Memory B cell (primary cell): ENCODE data around the gene GRM1.
"Not testable (repeated sequence)": the region's sequence is repeated elsewhere in the genome, so short reads cannot be mapped to it uniquely, and the experiment has no call there.

ENCODE experiments used
- ATAC-seq: fragments of 150-1000 bp; cut with Tn5 transposase; 2 replicates; pipeline ENCODE4 v1.10.0; 2021; ENCODE audit warnings: low read depth, mild to moderate bottlenecking, moderate library complexity
- DNase-seq, 2 donors: peaks; one replicate each; pipeline ENCODE4 v3.0.0; 2022; ENCODE audit warnings: low spot score in 2 of 2
- H3K27ac Mint-ChIP-seq: one replicate; pipeline ENCODE4 v1.8.0; 2022; ENCODE audit warnings: mild to moderate bottlenecking, moderate library complexity, mixed read lengths
- H3K27me3 Mint-ChIP-seq: one replicate; pipeline ENCODE4 v1.8.0; 2022; ENCODE audit warnings: mixed read lengths
- H3K36me3 Mint-ChIP-seq: one replicate; pipeline ENCODE4 v1.8.0; 2022; ENCODE audit warnings: mild to moderate bottlenecking, mixed read lengths
- H3K4me1 Mint-ChIP-seq: one replicate; pipeline ENCODE4 v1.8.0; 2022; ENCODE audit warnings: mixed read lengths
- H3K4me3 Mint-ChIP-seq: one replicate; pipeline ENCODE4 v1.8.0; 2022; ENCODE audit warnings: mild to moderate bottlenecking, moderate library complexity, mixed read lengths
- H3K9me3 Mint-ChIP-seq: one replicate; pipeline ENCODE4 v1.8.0; 2022; ENCODE audit warnings: mixed read lengths

Gene GRM1

DNA sequence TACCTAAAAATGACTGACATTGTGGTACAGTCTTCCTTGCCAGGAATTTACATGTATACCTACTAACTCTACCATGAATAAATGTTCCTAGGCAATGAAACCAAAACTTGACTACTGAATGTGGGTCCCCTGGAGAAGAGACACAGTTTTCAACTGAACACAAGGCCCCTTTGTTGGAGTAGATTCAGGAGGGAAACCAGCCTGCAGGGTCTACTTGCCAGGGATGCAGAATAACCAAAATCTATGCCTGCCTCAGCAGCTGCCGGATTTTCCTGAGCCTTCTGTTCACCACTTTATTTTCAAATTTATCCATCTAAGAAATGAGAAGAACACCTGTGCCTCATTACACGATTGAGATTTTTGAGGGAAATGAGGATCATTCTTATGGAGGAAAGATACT lies 211.9 kb downstream of the GRM1 start:
- Mint-ChIP-seq H3K27me3 (peaks cover 2% of the 10 kb centered on the region), H3K27ac (no peak overlapping the region)

DNA sequence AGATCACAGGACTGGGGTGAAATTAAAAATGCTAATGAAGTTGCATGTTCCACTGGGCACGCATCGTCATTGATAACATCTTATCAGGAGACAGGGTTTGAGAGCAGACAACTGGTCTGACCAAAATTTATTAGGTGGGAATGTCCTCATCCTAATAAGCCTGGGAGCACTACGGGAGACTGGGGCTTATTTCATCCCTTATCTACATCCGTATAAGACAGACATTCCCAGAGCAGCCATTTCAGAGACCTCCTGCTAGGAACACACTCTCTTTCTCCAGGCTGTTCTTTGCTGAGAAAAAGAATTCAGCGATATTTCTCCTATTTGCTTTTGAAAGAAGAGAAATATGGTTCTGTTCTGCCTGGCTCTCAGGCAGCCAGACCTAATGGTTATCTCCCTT lies 214.8 kb downstream of the GRM1 start:
- not testable (repeated sequence) for H3K27me3 Mint-ChIP-seq, H3K4me1 Mint-ChIP-seq, H3K9me3 Mint-ChIP-seq, H3K27ac Mint-ChIP-seq, DNase-seq, H3K36me3 Mint-ChIP-seq, ATAC-seq, H3K4me3 Mint-ChIP-seq

More for the DNA sequence above, 211.9 kb downstream of the GRM1 start:
- ATAC-seq (no peak), DNase-seq (no peak)
- peaks cover 4% of the 10 kb centered on the region for H3K9me3 Mint-ChIP-seq
- no peaks in the 10 kb centered on the region for H3K36me3 Mint-ChIP-seq
- no peak overlapping the region for H3K4me3 Mint-ChIP-seq
- H3K4me1 Mint-ChIP-seq = no peaks in the 10 kb centered on the region

DNA sequence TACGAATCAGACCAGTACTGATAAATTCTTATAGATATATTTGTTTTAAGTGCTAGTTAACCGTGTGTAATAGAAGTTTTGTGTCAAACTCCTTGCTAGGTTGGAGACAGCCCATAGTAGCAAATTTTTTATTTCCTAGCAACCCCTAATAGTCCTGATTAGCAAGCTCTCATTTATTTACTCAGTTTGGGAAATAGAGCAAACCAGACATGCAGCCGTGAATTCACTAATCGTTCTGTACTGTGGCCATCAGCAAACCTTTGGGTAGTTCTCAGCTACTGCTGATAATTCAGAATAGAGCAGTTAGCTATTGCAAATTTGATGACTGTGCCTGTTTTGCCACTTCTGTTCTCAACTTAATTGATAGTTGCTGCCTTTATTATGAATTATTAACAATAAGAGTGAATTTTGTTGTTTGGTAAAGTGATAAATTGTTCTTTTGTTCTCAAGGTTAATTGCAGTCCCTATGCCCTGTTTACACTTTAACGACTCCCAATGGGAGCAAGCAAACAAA lies 215.8 kb downstream of the GRM1 start:
- ATAC-seq (no peak), DNase-seq (no peak)
- no peak overlapping the region for H3K4me3 Mint-ChIP-seq
- peaks cover 3% of the 10 kb centered on the region for H3K27me3 Mint-ChIP-seq
- no peak overlapping the region for H3K27ac Mint-ChIP-seq
- H3K4me1 Mint-ChIP-seq = no peaks in the 10 kb centered on the region
- no peaks in the 10 kb centered on the region for H3K36me3 Mint-ChIP-seq
- H3K9me3 Mint-ChIP-seq = peaks cover 4% of the 10 kb centered on the region

DNA sequence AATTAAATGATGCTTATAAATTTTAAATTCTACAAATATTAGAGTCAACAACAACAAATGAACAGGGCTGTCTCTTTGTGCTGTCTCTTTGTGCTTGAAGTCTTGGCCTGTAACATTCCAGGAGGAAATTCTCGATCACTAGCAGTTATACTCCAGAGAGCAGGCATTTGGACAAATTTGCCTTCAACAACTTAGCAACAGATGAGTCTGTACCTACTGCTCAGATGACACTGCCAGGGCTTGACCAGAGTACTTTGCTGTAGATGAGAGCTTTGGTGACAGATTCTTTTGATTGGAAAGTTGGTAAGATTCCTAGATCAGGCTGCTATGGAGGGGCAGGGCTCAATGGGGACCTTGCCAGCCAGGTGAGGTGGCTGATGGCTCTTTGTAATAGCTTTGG lies 217.2 kb downstream of the GRM1 start:
- Mint-ChIP-seq H3K4me3 (no peak overlapping the region), H3K9me3 (peaks cover 4% of the 10 kb centered on the region), H3K4me1 (no peaks in the 10 kb centered on the region), H3K27ac (no peak overlapping the region), H3K36me3 (no peaks in the 10 kb centered on the region), H3K27me3 (peaks cover 3% of the 10 kb centered on the region)
- DNase-seq = no peak
- ATAC-seq = no peak

DNA sequence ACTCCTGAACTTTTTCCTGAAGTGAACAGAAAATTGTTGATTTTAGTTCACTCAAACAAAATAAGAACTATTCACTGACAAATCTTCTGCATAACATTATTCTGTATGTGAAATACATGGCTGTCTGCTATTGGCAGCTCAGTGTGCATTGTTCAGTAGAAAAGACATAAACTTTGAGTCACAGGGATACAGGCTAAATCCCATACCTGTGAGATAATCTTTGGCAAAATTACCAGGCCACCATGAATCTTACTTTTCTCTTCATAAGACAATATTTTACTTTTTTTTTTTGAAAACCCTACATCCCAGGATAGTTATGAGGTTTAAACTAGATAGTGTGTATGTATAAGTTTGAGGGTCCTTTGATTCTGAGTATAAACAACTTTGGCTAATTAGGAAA lies 224.8 kb downstream of the GRM1 start:
- H3K4me3 Mint-ChIP-seq = no peak overlapping the region
- no peaks in the 10 kb centered on the region for H3K36me3 Mint-ChIP-seq
- DNase-seq = no peak
- no peaks in the 10 kb centered on the region for H3K9me3 Mint-ChIP-seq
- H3K4me1 Mint-ChIP-seq = no peaks in the 10 kb centered on the region
- ATAC-seq = no peak
- no peaks in the 10 kb centered on the region for H3K27me3 Mint-ChIP-seq
- H3K27ac Mint-ChIP-seq = no peak overlapping the region

DNA sequence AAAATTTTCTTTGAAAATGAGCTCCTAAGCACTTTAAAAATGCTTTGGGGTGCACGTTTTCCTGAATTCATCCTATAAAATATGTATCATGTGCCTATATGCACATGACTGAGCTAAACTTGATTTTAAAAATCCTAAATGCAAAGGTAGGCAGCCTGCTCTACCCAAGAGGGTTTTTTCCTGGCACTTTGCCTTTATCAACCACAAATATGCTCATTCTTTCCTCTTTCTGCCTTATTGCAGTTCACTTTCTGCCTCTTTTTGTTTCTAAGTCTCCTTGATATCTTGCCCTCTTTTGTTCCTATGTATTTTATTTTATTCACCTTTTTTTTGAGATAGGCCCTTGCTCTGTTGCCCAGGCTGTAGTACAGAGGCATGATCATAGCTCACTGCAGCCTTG lies 229.3 kb downstream of the GRM1 start:
- no peaks in the 10 kb centered on the region for H3K4me1 Mint-ChIP-seq
- H3K27ac Mint-ChIP-seq = no peak overlapping the region
- no peaks in the 10 kb centered on the region for H3K27me3 Mint-ChIP-seq
- no peak overlapping the region for H3K4me3 Mint-ChIP-seq
- no peaks in the 10 kb centered on the region for H3K36me3 Mint-ChIP-seq
- DNase-seq (no peak), ATAC-seq (no peak)
- H3K9me3 Mint-ChIP-seq = no peaks in the 10 kb centered on the region

DNA sequence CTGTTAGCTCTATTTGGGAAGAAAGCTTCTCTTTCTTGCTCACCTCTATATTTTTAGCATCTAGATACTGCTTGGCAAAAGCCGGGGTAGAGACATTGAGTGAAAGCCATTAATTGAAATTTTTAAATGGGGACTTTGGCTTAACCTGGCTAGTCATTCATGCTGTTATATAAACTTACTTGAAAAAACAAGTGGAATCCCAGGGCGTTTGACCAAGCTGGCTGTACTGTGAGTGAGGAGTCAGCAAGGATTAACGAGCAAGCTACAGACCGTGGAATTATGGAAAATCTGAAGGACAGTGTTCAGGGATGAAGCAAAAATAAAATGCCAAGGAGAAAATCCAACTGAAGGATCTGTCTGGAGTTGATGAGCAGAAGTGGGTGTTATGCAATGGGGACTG lies 232.0 kb downstream of the GRM1 start:
- H3K4me3 Mint-ChIP-seq = no peak overlapping the region
- no peak for DNase-seq
- ATAC-seq = no peak
- H3K27me3 Mint-ChIP-seq = no peaks in the 10 kb centered on the region
- no peaks in the 10 kb centered on the region for H3K4me1 Mint-ChIP-seq
- no peak overlapping the region for H3K27ac Mint-ChIP-seq
- peaks cover 4% of the 10 kb centered on the region for H3K9me3 Mint-ChIP-seq
- no peaks in the 10 kb centered on the region for H3K36me3 Mint-ChIP-seq

DNA sequence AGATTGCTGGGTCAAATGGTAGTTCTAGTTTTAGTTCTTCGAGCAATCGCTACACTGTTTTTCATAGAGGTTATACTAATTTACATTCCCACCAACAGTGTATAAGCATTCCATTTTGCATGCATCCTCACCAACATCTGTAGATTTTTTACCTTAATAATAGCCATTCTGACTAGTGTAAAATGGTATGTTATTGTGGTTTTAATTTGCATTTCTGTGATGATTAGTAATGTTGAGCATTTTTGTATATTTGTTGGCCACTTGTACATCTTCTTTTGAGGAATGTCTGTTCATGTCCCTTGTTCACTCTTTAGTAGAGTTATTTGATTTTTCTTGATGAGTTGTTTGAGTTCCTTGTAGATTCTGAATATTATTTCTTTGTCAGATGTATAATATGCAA lies 236.2 kb downstream of the GRM1 start:
- ATAC-seq = no peak
- Mint-ChIP-seq H3K9me3 (peaks cover 6% of the 10 kb centered on the region), H3K36me3 (no peaks in the 10 kb centered on the region), H3K4me3 (no peak overlapping the region), H3K27ac (no peak overlapping the region), H3K27me3 (no peaks in the 10 kb centered on the region), H3K4me1 (no peaks in the 10 kb centered on the region)
- no peak for DNase-seq

DNA sequence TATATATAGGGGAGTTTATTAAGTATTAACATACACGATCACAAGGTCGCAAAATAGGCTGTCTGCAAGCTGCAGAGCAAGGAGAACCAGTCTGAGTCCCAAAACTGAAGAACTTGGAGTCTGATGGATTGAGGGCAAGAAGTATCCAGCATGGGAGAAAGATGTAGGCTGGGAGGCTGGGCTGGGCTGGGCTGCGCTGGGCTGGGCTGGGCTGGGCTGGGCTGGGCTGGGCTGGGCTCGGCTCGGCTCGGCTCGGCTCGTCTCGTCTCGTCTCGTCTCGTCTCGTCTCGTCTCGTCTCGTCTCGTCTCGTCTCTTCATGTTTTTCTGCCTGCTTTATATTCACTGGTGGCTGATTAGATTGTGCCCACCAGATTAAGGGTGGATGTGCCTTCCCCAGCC lies 238.6 kb downstream of the GRM1 start:
- peaks cover 6% of the 10 kb centered on the region for H3K9me3 Mint-ChIP-seq
- ATAC-seq (no peak), DNase-seq (no peak)
- H3K27ac Mint-ChIP-seq = no peak overlapping the region
- no peak overlapping the region for H3K4me3 Mint-ChIP-seq
- H3K36me3 Mint-ChIP-seq = no peaks in the 10 kb centered on the region
- H3K4me1 Mint-ChIP-seq = no peaks in the 10 kb centered on the region
- H3K27me3 Mint-ChIP-seq = peaks cover 1% of the 10 kb centered on the region

DNA sequence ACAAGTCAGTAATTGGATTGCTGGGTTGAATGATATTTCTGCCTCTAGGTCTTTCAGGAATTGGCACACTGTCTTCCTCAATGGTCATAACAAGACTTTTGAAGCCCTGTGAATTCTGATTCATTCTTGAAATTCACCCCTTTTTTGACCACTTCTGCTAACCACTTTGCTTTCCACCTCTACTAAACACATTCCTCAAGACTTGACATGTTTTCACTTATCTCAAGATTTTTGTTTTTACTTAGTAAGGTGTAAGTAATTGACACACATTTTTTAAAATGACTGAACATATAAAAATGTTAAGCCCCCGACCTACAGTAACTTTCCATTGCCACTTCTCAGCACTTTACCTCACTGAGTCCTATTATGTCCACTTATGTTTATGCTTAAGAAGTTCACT lies 239.1 kb downstream of the GRM1 start:
- Mint-ChIP-seq H3K27ac (no peak overlapping the region), H3K27me3 (peaks cover 2% of the 10 kb centered on the region), H3K9me3 (peaks cover 6% of the 10 kb centered on the region), H3K4me3 (no peak overlapping the region), H3K36me3 (no peaks in the 10 kb centered on the region), H3K4me1 (no peaks in the 10 kb centered on the region)
- DNase-seq (no peak), ATAC-seq (no peak)

DNA sequence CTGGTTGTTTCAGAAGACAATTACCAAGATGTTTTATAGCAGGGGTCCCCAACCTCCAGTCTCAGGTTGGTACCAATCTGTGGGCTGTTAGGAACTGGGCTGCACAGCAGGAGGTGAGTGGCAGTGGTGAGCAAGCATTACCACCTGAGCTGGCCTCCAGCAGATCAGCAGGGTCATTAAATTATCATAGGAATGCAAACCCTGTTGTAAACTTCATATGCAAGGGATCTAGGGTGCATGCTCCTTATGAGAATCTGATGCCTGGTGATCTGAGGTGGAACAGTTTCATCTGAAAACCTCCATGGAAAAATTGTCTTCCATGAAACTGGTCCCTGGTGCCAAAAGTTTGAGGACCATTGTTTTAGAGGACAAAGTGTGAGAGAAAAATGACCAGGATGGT lies 240.6 kb downstream of the GRM1 start:
- Mint-ChIP-seq H3K27ac (no peak overlapping the region), H3K9me3 (peaks cover 6% of the 10 kb centered on the region), H3K27me3 (peaks cover 2% of the 10 kb centered on the region), H3K4me3 (no peak overlapping the region), H3K4me1 (no peaks in the 10 kb centered on the region), H3K36me3 (no peaks in the 10 kb centered on the region)
- ATAC-seq = no peak
- DNase-seq = no peak

DNA sequence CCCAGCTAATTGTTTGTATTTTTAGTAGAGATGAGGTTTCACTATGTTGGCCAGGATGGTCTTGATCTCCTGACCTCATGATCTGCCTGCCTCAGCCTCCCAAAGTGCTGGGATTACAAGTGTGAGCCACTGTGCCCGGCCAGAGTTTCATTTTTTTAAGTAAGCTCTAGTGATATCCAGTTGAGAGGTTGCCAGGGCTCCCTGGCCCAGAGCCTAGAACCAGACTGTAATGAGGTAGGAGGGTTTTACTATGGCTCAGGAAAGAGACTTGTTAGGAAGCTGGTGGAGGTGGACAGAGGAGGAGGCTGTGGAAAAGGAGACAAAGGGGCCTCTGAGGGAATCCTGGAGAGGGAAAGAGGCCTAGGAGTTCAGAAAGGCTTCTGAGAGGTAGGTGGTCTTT lies 242.3 kb downstream of the GRM1 start:
- H3K27ac Mint-ChIP-seq, DNase-seq, H3K4me3 Mint-ChIP-seq, ATAC-seq, H3K4me1 Mint-ChIP-seq, H3K9me3 Mint-ChIP-seq, H3K36me3 Mint-ChIP-seq, H3K27me3 Mint-ChIP-seq: not testable (repeated sequence)

DNA sequence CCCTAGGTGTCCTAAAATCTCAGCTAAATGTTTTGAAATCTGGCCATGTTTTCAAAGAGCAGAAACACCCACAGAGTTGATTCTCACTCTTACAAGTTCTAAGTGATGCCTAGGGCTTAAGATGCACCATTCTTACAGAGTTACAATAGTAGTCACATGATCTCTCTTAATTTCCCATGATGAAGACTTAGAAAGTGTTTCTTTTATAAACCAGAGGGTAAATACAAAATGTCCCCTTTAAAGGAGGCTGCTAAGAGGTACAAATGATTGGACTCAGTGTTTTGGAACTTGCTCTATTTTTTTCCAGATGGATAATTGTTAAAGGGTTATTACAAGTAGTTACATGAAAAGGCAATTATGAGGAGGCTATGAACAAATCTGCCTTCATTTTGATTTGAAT lies 244.6 kb downstream of the GRM1 start:
- H3K4me1 Mint-ChIP-seq = no peaks in the 10 kb centered on the region
- no peak for ATAC-seq
- no peaks in the 10 kb centered on the region for H3K9me3 Mint-ChIP-seq
- no peak for DNase-seq
- peaks cover 2% of the 10 kb centered on the region for H3K27me3 Mint-ChIP-seq
- H3K36me3 Mint-ChIP-seq = no peaks in the 10 kb centered on the region
- H3K4me3 Mint-ChIP-seq = no peak overlapping the region
- no peak overlapping the region for H3K27ac Mint-ChIP-seq

DNA sequence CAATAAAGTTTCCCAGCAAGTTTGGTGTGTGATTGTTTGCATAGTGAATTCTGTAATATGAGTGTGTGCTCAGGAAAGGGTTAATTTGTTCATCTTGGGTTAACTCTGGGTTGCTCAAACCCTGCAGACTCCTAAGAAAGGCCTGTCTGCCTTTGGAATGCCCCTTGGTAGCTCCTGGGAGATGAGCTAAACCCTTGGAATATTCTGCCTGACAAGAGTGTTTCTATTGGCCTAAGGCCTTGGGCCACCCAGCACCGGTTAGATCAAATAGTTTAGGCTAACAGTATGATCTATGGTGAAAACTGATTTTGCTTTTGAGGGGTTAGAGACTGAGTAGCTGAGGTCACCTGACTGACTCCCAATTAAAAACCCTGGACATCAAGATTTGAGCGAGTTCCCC lies 248.3 kb downstream of the GRM1 start:
- Mint-ChIP-seq H3K4me1 (no peaks in the 10 kb centered on the region), H3K27me3 (peaks cover 3% of the 10 kb centered on the region), H3K4me3 (no peak overlapping the region), H3K9me3 (no peaks in the 10 kb centered on the region), H3K36me3 (no peaks in the 10 kb centered on the region), H3K27ac (no peak overlapping the region)
- ATAC-seq (no peak), DNase-seq (no peak)

DNA sequence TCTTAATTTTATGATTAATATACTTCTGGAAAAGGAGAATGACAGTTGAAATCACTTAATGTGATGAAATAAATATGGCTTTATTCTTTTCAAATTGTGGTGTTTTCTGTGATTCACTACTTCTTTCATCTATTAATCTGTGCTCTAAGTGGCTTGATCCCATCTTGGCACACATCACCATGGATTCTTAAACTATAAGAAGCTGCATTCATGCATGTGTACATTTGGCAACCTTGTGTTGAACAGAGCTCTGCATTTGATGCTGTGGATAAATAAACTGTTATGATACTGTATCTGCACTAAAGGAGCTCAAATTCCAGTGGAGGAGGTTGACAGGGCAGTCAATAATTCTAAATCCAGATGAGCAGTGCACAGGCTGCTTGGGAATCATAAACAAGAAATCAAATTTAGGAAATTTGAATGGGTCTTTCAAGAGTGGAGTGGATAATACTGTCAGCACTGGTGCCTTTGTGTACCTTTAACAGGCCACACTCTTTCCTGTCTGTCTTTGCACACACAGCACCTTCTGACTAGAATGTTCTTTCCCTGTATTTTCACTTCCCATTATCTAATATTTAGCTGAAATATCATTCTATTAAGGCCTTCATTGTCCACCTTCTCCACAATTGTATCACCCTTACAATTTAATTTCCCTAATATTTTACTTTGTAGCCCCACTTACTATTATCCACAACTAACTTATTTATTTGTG lies 252.9 kb downstream of the GRM1 start:
- Mint-ChIP-seq H3K9me3 (peaks cover 5% of the 10 kb centered on the region), H3K27ac (no peak overlapping the region), H3K36me3 (no peaks in the 10 kb centered on the region), H3K4me1 (no peaks in the 10 kb centered on the region), H3K4me3 (no peak overlapping the region), H3K27me3 (peaks cover 1% of the 10 kb centered on the region)
- ATAC-seq (no peak), DNase-seq (no peak)
